Astrocyte of the spinal cord (primary cell): ENCODE results near the gene ALPG.
"Not testable (repeated sequence)": the region's sequence is repeated elsewhere in the genome, so short reads cannot be mapped to it uniquely, and the experiment has no call there.

Experiments
- DNase-seq: peaks from one replicate; pipeline ENCODE4 v3.0.0; 2011; ENCODE audit warnings: low read depth, low spot score
- H3K4me3 ChIP-seq: 2 replicates; pipeline ENCODE4 v1.5.1; 2011; ENCODE audit warnings: low read depth, mild to moderate bottlenecking, low read length, moderate library complexity
- in situ Hi-C: cut with HindIII; loops from 2 replicates; pipeline ENCODE4 v1.10.0; 2017; ENCODE audit warnings: low sequenced_read_pairs
- TF ChIP-seq, protein P1 (sequence below): IDR thresholded peaks from 2 replicates; pipeline ENCODE4 v1.5.1; 2012; ENCODE audit warnings: low read depth, mild to moderate bottlenecking, low read length, inconsistent platforms

ALPG gene

DNA sequence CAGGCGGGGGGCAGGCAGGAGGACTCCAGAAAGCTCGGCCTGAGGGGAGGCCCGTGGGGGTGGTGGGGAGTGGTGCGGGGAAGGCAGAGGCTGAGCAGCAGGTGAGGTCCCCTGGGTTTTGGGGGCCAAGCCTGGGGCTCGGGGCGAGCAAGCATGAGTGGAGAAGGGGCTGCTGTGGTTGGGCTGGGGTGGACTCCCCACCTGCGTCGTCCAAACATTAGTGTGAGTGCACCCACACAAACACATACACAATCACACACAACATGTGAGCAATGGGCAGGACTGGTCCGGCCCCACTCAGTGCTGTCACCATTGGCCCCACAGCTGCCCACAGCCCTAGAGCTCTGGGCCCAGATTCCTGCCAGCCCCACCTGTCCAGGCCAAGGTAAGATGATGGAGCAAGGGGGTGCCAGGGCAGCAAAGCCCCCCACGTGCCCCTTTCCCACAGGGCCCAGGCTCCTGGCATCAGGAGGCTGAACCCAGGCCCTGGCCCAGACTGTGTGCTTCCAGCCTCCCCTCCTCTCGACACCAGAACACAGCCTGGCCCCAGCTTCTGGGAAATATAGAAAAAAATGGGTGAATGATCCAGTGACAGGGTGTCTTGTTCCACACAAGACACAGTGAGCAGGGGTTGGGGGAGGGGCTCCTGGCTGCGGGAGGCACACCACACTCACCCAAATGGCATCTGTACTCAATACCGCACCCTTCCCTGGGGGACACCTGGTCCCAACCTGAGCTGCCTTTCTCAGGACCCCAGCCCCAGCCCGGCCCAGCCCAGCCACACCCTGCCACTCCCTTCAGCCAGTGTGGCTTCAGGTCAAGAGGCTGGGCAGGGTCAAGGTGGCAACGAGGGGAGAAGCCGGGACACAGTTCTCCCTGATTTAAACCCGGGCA is 28.6 kb upstream of the ALPG start:
- no peak for DNase-seq
- in situ Hi-C loops: no loop called here
- no peak overlapping the region for H3K4me3 ChIP-seq
- TF ChIP-seq, protein P1, sequence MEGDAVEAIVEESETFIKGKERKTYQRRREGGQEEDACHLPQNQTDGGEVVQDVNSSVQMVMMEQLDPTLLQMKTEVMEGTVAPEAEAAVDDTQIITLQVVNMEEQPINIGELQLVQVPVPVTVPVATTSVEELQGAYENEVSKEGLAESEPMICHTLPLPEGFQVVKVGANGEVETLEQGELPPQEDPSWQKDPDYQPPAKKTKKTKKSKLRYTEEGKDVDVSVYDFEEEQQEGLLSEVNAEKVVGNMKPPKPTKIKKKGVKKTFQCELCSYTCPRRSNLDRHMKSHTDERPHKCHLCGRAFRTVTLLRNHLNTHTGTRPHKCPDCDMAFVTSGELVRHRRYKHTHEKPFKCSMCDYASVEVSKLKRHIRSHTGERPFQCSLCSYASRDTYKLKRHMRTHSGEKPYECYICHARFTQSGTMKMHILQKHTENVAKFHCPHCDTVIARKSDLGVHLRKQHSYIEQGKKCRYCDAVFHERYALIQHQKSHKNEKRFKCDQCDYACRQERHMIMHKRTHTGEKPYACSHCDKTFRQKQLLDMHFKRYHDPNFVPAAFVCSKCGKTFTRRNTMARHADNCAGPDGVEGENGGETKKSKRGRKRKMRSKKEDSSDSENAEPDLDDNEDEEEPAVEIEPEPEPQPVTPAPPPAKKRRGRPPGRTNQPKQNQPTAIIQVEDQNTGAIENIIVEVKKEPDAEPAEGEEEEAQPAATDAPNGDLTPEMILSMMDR: no peak

DNA sequence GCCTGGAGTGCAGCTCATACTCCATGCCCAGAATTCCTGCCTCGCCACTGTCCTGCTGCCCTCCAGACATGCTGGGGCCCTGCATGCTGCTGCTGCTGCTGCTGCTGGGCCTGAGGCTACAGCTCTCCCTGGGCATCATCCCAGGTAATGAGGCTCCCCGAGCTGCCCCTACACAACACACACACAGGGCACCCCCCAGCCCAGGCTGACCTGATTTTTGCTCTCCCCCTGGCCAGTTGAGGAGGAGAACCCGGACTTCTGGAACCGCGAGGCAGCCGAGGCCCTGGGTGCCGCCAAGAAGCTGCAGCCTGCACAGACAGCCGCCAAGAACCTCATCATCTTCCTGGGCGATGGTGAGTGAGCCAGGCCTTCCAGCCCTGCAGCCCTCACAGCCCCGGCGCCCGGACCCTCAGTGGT is 27.9 kb upstream of the ALPG start, which contains the start of gene ALPP:
Gene ALPP (plus strand): TSS at position 17 of the 417 bp plus-strand sequence. CDS start 52 bp downstream, at position 69.
- DNase-seq, in situ Hi-C loops, H3K4me3 ChIP-seq: not testable (repeated sequence)

DNA sequence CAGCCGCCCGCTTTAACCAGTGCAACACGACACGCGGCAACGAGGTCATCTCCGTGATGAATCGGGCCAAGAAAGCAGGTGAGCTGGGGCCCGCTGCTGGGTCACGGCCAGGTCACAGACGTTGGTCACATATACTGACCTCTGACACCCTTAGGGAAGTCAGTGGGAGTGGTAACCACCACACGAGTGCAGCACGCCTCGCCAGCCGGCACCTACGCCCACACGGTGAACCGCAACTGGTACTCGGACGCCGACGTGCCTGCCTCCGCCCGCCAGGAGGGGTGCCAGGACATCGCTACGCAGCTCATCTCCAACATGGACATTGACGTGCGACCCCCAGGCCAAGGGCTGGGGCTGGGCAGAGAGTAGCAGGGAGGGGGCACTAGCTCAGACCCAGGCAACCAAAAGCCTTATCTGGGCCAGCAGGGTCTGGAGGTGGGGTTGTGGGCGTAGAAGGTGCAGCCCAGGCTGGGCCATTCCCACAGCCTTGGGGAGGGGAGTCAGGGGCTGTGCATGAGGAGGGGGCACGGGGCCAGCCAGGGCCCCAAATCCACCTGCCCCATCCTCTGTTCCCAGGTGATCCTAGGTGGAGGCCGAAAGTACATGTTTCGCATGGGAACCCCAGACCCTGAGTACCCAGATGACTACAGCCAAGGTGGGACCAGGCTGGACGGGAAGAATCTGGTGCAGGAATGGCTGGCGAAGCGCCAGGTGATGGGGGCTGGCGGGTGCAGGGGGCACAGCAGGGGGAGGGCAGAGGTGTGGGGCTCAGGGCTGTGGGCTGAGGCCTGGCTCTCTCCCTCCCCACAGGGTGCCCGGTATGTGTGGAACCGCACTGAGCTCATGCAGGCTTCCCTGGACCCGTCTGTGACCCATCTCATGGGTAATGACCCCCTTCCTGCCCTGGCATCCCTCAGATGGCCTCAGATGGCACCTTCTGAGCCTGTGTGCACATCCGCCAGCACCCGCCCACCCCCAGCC is 26.7 kb upstream of the ALPG start:
- H3K4me3 ChIP-seq, in situ Hi-C loops, DNase-seq: not testable (repeated sequence)

DNA sequence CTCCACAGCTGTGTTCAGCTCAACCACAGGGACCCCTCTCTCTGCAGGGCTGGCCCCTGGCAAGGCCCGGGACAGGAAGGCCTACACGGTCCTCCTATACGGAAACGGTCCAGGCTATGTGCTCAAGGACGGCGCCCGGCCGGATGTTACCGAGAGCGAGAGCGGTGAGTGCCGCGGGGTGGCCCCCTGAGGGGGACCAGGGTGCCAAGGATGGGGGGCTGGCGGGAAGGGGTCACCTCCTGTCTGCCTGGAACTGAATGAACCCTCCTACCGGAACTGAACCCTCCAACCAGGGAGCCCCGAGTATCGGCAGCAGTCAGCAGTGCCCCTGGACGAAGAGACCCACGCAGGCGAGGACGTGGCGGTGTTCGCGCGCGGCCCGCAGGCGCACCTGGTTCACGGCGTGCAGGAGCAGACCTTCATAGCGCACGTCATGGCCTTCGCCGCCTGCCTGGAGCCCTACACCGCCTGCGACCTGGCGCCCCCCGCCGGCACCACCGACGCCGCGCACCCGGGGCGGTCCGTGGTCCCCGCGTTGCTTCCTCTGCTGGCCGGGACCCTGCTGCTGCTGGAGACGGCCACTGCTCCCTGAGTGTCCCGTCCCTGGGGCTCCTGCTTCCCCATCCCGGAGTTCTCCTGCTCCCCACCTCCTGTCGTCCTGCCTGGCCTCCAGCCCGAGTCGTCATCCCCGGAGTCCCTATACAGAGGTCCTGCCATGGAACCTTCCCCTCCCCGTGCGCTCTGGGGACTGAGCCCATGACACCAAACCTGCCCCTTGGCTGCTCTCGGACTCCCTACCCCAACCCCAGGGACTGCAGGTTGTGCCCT is 25.2 kb upstream of the ALPG start:
- DNase-seq, H3K4me3 ChIP-seq, in situ Hi-C loops: not testable (repeated sequence)

DNA sequence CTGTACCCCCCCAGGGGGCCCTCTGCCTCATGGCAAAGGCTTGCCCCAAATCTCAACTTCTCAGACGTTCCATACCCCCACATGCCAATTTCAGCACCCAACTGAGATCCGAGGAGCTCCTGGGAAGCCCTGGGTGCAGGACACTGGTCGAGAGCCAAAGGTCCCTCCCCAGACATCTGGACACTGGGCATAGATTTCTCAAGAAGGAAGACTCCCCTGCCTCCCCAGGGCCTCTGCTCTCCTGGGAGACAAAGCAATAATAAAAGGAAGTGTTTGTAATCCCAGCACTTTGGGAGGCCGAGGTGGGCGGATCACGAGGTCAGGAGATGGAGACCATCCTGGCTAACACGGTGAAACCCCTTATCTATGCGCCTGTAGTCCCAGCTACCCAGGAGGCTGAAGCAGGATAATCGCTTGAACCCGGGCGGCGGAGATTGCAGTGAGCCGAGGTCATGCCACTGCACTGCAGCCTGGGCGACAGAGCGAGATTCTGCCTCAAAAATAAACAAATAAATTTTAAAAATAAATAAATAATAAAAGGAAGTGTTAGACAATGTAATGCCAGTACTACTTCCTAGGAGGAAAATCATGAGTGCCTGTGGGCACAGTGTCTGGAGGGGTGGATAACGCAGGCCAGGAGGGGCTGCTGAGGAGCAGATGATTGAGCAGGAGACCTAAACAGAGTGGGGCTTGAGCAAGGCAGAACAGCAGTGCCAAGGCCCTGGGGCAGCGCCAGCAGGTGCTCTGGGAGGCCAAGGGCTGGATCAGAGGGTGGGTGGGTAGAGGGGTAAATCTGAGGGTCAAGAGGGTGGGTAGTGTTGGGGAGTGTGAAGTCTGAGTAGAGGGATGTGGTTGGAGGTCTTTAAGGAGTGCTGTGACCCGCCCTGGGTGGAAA is 24.1 kb upstream of the ALPG start:
- DNase-seq: no peak
- in situ Hi-C loops: no loop called here
- TF ChIP-seq, protein P1: no peak
- H3K4me3 ChIP-seq: no peak overlapping the region

DNA sequence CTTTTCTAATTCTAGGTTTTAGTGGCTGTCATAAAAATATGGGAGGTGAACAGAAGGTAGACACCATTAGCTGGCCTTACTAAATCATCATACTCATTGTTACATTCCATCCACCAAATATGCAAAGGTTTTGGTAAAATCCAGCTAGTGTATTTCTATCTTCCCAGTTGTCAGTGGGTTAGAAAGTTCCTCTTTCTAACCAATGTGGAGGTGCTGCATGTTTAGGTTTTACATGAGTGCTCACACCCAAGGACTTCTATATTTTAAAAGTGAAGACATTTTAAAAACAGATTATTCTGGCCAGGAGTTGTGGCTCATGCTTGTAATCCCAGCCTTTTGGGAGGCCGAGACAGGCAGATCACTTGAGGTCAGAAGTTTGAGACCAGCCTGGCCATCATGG is 22.2 kb upstream of the ALPG start:
- no peak for DNase-seq
- in situ Hi-C loops: no loop called here
- TF ChIP-seq, protein P1: no peak
- no peak overlapping the region for H3K4me3 ChIP-seq

DNA sequence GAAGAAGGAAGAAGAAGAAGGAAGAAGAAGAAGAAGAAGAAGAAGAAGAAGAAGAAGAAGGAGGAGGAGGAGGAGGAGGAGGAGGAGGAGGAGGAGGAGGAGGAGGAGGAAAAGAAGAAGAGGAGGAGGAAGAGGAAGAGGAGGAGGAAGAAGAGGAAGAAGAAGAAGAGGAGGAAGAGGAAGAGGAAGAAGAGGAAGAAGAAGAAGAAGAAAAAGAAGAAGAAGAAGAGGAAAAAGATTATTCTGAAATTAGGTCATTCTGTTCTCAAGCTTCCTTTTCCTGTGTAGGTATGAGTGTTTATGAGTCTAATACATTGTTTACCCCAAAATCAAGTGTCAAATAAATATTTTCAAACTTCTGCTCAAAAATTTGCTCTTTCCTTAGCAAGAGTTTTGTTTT is 21.6 kb upstream of the ALPG start:
- DNase-seq, in situ Hi-C loops, H3K4me3 ChIP-seq: not testable (repeated sequence)
